Astrocyte (in vitro differentiated cells and primary cell): ENCODE data around the gene SCN1B. TPM values are rescaled to one million over a fixed set of nuclear protein-coding genes. Genes with fewer than 3 reads are reported as not detected.
"Not testable (repeated sequence)": the region's sequence is repeated elsewhere in the genome, so short reads cannot be mapped to it uniquely, and the experiment has no call there.

Experiments used
- DNase-seq: peaks from one replicate; pipeline ENCODE4 v3.0.0-alpha.2; 2010; ENCODE audit warnings: low read depth
- FAIRE-seq: peaks from 2 replicates; lab custom pipeline; 2011; peaks lifted over from hg19 to GRCh38; lab: Jason Lieb, UNC
- H2AFZ ChIP-seq: 2 replicates; pipeline ENCODE4 v1.6.0; 2012; ENCODE audit warnings: low read depth, low read length, inconsistent platforms
- H3K27ac ChIP-seq: 2 replicates; pipeline ENCODE4 v1.5.1; 2011; ENCODE audit warnings: low read depth, low read length, inconsistent platforms
- H3K27me3 ChIP-seq: 2 replicates; pipeline ENCODE4 v1.6.0; 2011; ENCODE audit warnings: low read length, inconsistent platforms; ENCODE audit not compliant: insufficient read depth
- H3K36me3 ChIP-seq: 2 replicates; pipeline ENCODE4 v1.5.1; 2011; ENCODE audit warnings: low read length, inconsistent platforms; ENCODE audit not compliant: insufficient read depth
- H3K4me1 ChIP-seq: 2 replicates; pipeline ENCODE4 v1.5.1; 2011; ENCODE audit warnings: low read length, inconsistent platforms; ENCODE audit not compliant: insufficient read depth
- H3K4me2 ChIP-seq: 2 replicates; pipeline ENCODE4 v1.6.0; 2012; ENCODE audit warnings: low read length, inconsistent platforms
- H3K4me3 ChIP-seq: 2 replicates; pipeline ENCODE4 v1.5.1; 2011; ENCODE audit warnings: low read depth, mild to moderate bottlenecking, low read length, inconsistent platforms; ENCODE audit not compliant: insufficient read depth
- H3K79me2 ChIP-seq: 2 replicates; pipeline ENCODE4 v1.6.0; 2012; ENCODE audit warnings: mild to moderate bottlenecking, low read length, inconsistent platforms; ENCODE audit not compliant: insufficient read depth
- H3K9ac ChIP-seq: 2 replicates; pipeline ENCODE4 v1.6.0; 2012; ENCODE audit warnings: mild to moderate bottlenecking, low read length, inconsistent platforms
- H3K9me3 ChIP-seq: 2 replicates; pipeline ENCODE4 v1.5.1; 2012; ENCODE audit warnings: low read depth, mild to moderate bottlenecking, low read length, inconsistent platforms; ENCODE audit not compliant: insufficient read depth
- H4K20me1 ChIP-seq: 2 replicates; pipeline ENCODE4 v1.6.0; 2012; ENCODE audit warnings: low read length, inconsistent platforms; ENCODE audit not compliant: insufficient read depth
- H3K27ac Mint-ChIP-seq: one replicate; pipeline ENCODE4 v1.8.0; 2021; ENCODE audit warnings: mild to moderate bottlenecking, mixed read lengths; ENCODE audit not compliant: unreplicated experiment
- H3K27me3 Mint-ChIP-seq: one replicate; pipeline ENCODE4 v1.8.0; 2021; ENCODE audit warnings: low read depth, mixed read lengths; ENCODE audit not compliant: unreplicated experiment
- H3K36me3 Mint-ChIP-seq: one replicate; pipeline ENCODE4 v1.8.0; 2021; ENCODE audit warnings: low read depth, mixed read lengths; ENCODE audit not compliant: unreplicated experiment
- H3K4me1 Mint-ChIP-seq: one replicate; pipeline ENCODE4 v1.8.0; 2021; ENCODE audit warnings: low read depth, mixed read lengths; ENCODE audit not compliant: unreplicated experiment
- H3K4me3 Mint-ChIP-seq: one replicate; pipeline ENCODE4 v1.8.0; 2021; ENCODE audit warnings: mild to moderate bottlenecking, moderate library complexity, mixed read lengths; ENCODE audit not compliant: unreplicated experiment
- H3K9me3 Mint-ChIP-seq: one replicate; pipeline ENCODE4 v1.8.0; 2021; ENCODE audit warnings: mild to moderate bottlenecking, mixed read lengths; ENCODE audit not compliant: unreplicated experiment
- CTCF ChIP-seq: IDR thresholded peaks from 2 replicates; pipeline ENCODE4 v1.5.1; 2011; ENCODE audit warnings: low read depth, mild to moderate bottlenecking, inconsistent platforms, low read length, moderate library complexity; ENCODE audit not compliant: insufficient read depth
- EZH2 ChIP-seq: IDR thresholded peaks from 2 replicates; pipeline ENCODE4 v1.6.1; 2012; ENCODE audit warnings: mild to moderate bottlenecking, low read length, inconsistent platforms; ENCODE audit not compliant: insufficient read depth
- total RNA-seq: library from RNA; stranded (reverse); gene quantifications from 2 replicates; pipeline ENCODE4 v1.2.1, GENCODE V29; 2021

Gene SCN1B
- total RNA-seq, 1 donor from 2014 or later: 3.0 TPM

GRCh38 chr19:35013041-35013819 lies 17.0 kb upstream of the SCN1B start:
- peaks cover 3% of the 10 kb centered on the region for H3K79me2 ChIP-seq
- H3K4me3 ChIP-seq: no peak overlapping the region
- no peak overlapping the region for H3K4me2 ChIP-seq
- H3K27ac Mint-ChIP-seq: no peak overlapping the region
- no peaks in the 10 kb centered on the region for H3K27me3 Mint-ChIP-seq
- FAIRE-seq (no peak), DNase-seq (peak; percentile 19)
- peaks cover 31% of the 10 kb centered on the region for H4K20me1 ChIP-seq
- peaks cover 2% of the 10 kb centered on the region for H3K9me3 ChIP-seq
- no peaks in the 10 kb centered on the region for H3K4me1 Mint-ChIP-seq
- no peaks in the 10 kb centered on the region for H3K4me1 ChIP-seq
- no peak overlapping the region for H3K9ac ChIP-seq
- no peak overlapping the region for H3K4me3 Mint-ChIP-seq
- TF ChIP-seq EZH2 (no peak), CTCF (peak; percentile 63)
- no peaks in the 10 kb centered on the region for H3K27me3 ChIP-seq
- H3K36me3 ChIP-seq: peaks cover 14% of the 10 kb centered on the region
- no peak overlapping the region for H2AFZ ChIP-seq
- H3K36me3 Mint-ChIP-seq: peaks cover 33% of the 10 kb centered on the region
- H3K9me3 Mint-ChIP-seq: peaks cover 3% of the 10 kb centered on the region
- no peak overlapping the region for H3K27ac ChIP-seq

- TF ChIP-seq CTCF: no peak
- no peak for TF ChIP-seq EZH2
- FAIRE-seq (no peak), DNase-seq (no peak)
- H3K27ac Mint-ChIP-seq: no peak overlapping the region
- Histone ChIP-seq H4K20me1 (peaks cover 32% of the 10 kb centered on the region), H3K27me3 (no peaks in the 10 kb centered on the region), H3K79me2 (no peaks in the 10 kb centered on the region), H2AFZ (no peak overlapping the region), H3K9ac (no peak overlapping the region), H3K27ac (no peak overlapping the region), H3K9me3 (peaks cover 2% of the 10 kb centered on the region), H3K4me2 (no peak overlapping the region), H3K4me3 (no peak overlapping the region), H3K36me3 (peaks cover 14% of the 10 kb centered on the region), H3K4me1 (no peaks in the 10 kb centered on the region)
- no peaks in the 10 kb centered on the region for H3K27me3 Mint-ChIP-seq
- peaks cover 34% of the 10 kb centered on the region for H3K36me3 Mint-ChIP-seq
- H3K4me1 Mint-ChIP-seq: no peaks in the 10 kb centered on the region
- H3K9me3 Mint-ChIP-seq: peaks cover 3% of the 10 kb centered on the region
- H3K4me3 Mint-ChIP-seq: no peak overlapping the region
Observed at GRCh38 chr19:35013820-35014754, 16.2 kb upstream of the SCN1B start.

GRCh38 chr19:35014774-35015173 lies 15.5 kb upstream of the SCN1B start:
- not testable (repeated sequence) for H3K4me3 Mint-ChIP-seq, FAIRE-seq, H3K27me3 ChIP-seq, H3K27me3 Mint-ChIP-seq, H3K27ac Mint-ChIP-seq, H3K4me3 ChIP-seq, DNase-seq, H3K9me3 ChIP-seq, H3K4me1 Mint-ChIP-seq, H3K27ac ChIP-seq, H3K4me1 ChIP-seq, H3K79me2 ChIP-seq, H3K9ac ChIP-seq, H3K9me3 Mint-ChIP-seq, H2AFZ ChIP-seq, H3K4me2 ChIP-seq
- H3K36me3 Mint-ChIP-seq: peaks cover 34% of the 10 kb centered on the region
- peaks cover 27% of the 10 kb centered on the region for H4K20me1 ChIP-seq
- H3K36me3 ChIP-seq: peaks cover 14% of the 10 kb centered on the region
